MM.1S (cell line): ENCODE results near the gene ADAMTS15.

Experiments used
- DNase-seq: peaks from one replicate; pipeline ENCODE4 v3.0.0-alpha.2; 2015
- H2AFZ ChIP-seq: fragments of 300-600 bp; sonication (generic); 2 replicates; pipeline ENCODE4 v1.6.0; 2016; ENCODE audit warnings: antibody characterized with exemption, low read length
- H3F3A ChIP-seq: fragments of 300-600 bp; sonication (generic); 2 replicates; pipeline ENCODE4 v1.6.1; 2016; ENCODE audit warnings: mild to moderate bottlenecking, antibody characterized with exemption, low read length, moderate library complexity, mixed read lengths; ENCODE audit not compliant: insufficient read depth
- H3K27ac ChIP-seq: fragments of 300-600 bp; sonication (generic); 2 replicates; pipeline ENCODE4 v1.5.1; 2016; ENCODE audit warnings: mild to moderate bottlenecking, low read length
- H3K27me3 ChIP-seq: fragments of 300-600 bp; sonication (generic); replicated peaks from 2 replicates; pipeline ENCODE4 v1.6.0; 2016; ENCODE audit warnings: low read length; ENCODE audit not compliant: insufficient read depth
- H3K36me3 ChIP-seq: fragments of 300-600 bp; sonication (generic); replicated peaks from 2 replicates; pipeline ENCODE4 v1.6.1; 2016; ENCODE audit warnings: mild to moderate bottlenecking, low read length, mixed read lengths; ENCODE audit not compliant: insufficient read depth
- H3K4me1 ChIP-seq: fragments of 300-600 bp; sonication (generic); 2 replicates; pipeline ENCODE4 v1.6.1; 2016; ENCODE audit warnings: low read length, mixed read lengths
- H3K4me2 ChIP-seq: fragments of 300-600 bp; sonication (generic); 2 replicates; pipeline ENCODE4 v1.6.0; 2016; ENCODE audit warnings: low read depth, low read length
- H3K4me3 ChIP-seq: fragments of 300-600 bp; sonication (generic); 2 replicates; pipeline ENCODE4 v1.5.1; 2016; ENCODE audit warnings: low read length, mixed read lengths
- H3K79me2 ChIP-seq: fragments of 300-600 bp; sonication (generic); 2 replicates; pipeline ENCODE4 v1.6.1; 2016; ENCODE audit warnings: mixed run types, low read length, mixed read lengths
- H3K9ac ChIP-seq: fragments of 300-600 bp; sonication (generic); 2 replicates; pipeline ENCODE4 v1.6.1; 2016; ENCODE audit warnings: low read length, mixed read lengths
- H3K9me2 ChIP-seq: fragments of 300-600 bp; sonication (generic); replicated peaks from 2 replicates; pipeline ENCODE4 v1.6.1; 2016; ENCODE audit warnings: mild to moderate bottlenecking, low read length, mixed read lengths; ENCODE audit not compliant: insufficient read depth
- H3K9me3 ChIP-seq: fragments of 300-600 bp; sonication (generic); replicated peaks from 2 replicates; pipeline ENCODE4 v1.6.1; 2016; ENCODE audit warnings: mild to moderate bottlenecking, low read length, mixed read lengths; ENCODE audit not compliant: insufficient read depth
- H4K20me1 ChIP-seq: fragments of 300-600 bp; sonication (generic); 2 replicates; pipeline ENCODE4 v1.6.1; 2016; ENCODE audit warnings: mild to moderate bottlenecking, low read length, moderate library complexity, mixed read lengths; ENCODE audit not compliant: insufficient read depth
- EZH2 ChIP-seq: fragments of 300-600 bp; sonication (generic); optimal IDR thresholded peaks from 2 replicates; pipeline ENCODE3; 2017; ENCODE audit warnings: low read depth, mild to moderate bottlenecking, antibody characterized with exemption, low read length, mixed read lengths
- EZH2phosphoT487 ChIP-seq: fragments of 300-600 bp; sonication (generic); IDR thresholded peaks from 2 replicates; pipeline ENCODE4 v1.6.1; 2018; ENCODE audit warnings: antibody characterized with exemption, low read length
- TF ChIP-seq, protein P1 (sequence below): fragments of 300-600 bp; sonication (generic); IDR thresholded peaks from 2 replicates; pipeline ENCODE4 v1.5.1; 2016; ENCODE audit warnings: antibody characterized with exemption, low read length, mixed read lengths

The ADAMTS15 gene

DNA sequence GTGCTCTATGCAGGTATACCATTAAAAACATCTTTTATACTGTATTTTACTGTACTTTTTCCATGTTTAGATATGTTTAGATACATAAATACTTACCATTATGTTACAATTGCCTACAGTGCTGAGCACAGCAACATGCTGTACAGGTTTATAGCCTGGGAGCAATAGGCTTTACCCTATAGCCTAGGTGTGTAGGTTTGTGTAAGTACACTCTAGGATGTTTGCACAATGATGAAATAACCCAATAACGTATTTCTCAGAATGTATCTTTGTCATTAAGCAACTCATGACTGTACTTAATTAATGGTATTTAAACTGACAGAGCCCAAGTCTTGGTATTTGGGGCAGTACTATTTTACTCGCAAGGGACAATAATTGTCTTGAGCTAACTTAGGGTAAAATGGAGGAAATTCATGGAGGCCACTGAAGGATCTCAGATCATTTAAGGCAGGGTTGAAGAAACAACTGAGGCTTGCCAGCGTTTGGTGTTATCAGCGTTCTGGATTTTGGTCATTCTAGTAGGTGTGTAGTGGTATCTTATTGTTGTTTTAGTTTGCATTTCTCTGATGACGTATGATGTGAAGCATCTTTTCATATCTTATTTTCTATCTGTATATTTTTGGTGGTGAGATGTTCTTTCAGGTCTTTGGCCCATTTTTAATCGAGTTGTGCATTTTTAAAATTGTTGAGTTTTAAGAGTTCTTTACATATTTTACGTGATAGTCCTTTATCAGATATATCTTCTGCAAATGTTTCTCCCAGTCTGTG is 42.4 kb downstream of the ADAMTS15 start:
- Histone ChIP-seq H3K9me3 (no peaks in the 10 kb centered on the region), H3K4me1 (no peaks in the 10 kb centered on the region), H3K4me3 (no peak overlapping the region), H3K27ac (no peak overlapping the region), H3K36me3 (no peaks in the 10 kb centered on the region), H2AFZ (no peak overlapping the region), H3K9ac (no peak overlapping the region), H3K9me2 (no peaks in the 10 kb centered on the region), H4K20me1 (no peaks in the 10 kb centered on the region), H3F3A (no peaks in the 10 kb centered on the region), H3K79me2 (no peaks in the 10 kb centered on the region), H3K27me3 (no peaks in the 10 kb centered on the region), H3K4me2 (no peak overlapping the region)
- TF ChIP-seq, protein P1, sequence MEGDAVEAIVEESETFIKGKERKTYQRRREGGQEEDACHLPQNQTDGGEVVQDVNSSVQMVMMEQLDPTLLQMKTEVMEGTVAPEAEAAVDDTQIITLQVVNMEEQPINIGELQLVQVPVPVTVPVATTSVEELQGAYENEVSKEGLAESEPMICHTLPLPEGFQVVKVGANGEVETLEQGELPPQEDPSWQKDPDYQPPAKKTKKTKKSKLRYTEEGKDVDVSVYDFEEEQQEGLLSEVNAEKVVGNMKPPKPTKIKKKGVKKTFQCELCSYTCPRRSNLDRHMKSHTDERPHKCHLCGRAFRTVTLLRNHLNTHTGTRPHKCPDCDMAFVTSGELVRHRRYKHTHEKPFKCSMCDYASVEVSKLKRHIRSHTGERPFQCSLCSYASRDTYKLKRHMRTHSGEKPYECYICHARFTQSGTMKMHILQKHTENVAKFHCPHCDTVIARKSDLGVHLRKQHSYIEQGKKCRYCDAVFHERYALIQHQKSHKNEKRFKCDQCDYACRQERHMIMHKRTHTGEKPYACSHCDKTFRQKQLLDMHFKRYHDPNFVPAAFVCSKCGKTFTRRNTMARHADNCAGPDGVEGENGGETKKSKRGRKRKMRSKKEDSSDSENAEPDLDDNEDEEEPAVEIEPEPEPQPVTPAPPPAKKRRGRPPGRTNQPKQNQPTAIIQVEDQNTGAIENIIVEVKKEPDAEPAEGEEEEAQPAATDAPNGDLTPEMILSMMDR, result no peak
- TF ChIP-seq EZH2phosphoT487 (no peak), EZH2 (no peak)
- DNase-seq, result no peak

DNA sequence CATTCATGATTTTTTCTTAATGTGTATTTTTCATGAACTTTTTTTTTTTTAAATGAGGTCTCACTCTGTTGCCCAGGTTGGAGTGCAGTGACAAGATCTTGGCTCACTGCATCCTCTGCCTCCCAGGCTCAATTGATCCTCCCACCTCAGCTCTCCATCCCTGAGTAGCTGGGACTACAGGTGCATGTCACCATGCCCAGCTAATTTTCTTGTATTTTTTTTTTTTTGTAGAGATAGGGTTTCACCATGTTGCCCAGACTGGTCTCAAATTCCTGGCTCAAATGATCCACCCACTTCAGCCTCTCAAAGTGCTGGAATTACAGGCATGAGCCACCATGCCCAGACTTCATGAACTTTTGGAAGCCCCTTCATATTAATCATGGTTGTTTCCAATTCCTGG is 49.7 kb downstream of the ADAMTS15 start:
- Histone ChIP-seq H3K4me2 (no peak overlapping the region), H3K79me2 (no peaks in the 10 kb centered on the region), H3K27me3 (no peaks in the 10 kb centered on the region), H3K4me3 (no peak overlapping the region), H3K36me3 (no peaks in the 10 kb centered on the region), H3K9ac (no peak overlapping the region), H3F3A (no peaks in the 10 kb centered on the region), H3K9me3 (no peaks in the 10 kb centered on the region), H3K4me1 (no peaks in the 10 kb centered on the region), H3K9me2 (no peaks in the 10 kb centered on the region), H2AFZ (no peak overlapping the region), H4K20me1 (no peaks in the 10 kb centered on the region), H3K27ac (no peak overlapping the region)
- TF ChIP-seq EZH2phosphoT487 (no peak), EZH2 (no peak)
- TF ChIP-seq, protein P1, result no peak
- no peak for DNase-seq

DNA sequence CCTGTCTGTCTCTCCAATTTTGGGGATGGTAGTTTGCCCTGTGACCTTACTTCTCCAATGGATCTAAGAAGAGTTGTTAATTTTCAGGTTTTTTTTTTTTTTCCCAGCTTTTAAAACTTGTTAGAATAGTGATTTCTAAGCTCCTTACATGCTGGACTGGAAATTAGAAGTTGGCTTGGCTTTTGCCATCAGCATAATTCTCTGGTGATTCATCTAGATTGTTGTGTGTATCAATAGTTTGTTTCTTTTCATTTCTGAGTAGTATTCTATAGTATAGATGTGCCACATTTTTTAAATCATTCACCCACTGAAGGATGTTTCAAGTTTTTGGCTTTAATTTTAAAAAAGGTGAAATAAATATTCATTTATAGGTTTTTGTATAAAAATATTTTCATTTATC is 51.4 kb downstream of the ADAMTS15 start:
- Histone ChIP-seq H3K4me1 (no peaks in the 10 kb centered on the region), H3K9ac (no peak overlapping the region), H3K27me3 (no peaks in the 10 kb centered on the region), H3K36me3 (no peaks in the 10 kb centered on the region), H3K79me2 (no peaks in the 10 kb centered on the region), H3K9me3 (no peaks in the 10 kb centered on the region), H2AFZ (no peak overlapping the region), H3K27ac (no peak overlapping the region), H3K9me2 (no peaks in the 10 kb centered on the region), H4K20me1 (no peaks in the 10 kb centered on the region), H3K4me2 (no peak overlapping the region), H3F3A (no peaks in the 10 kb centered on the region), H3K4me3 (no peak overlapping the region)
- DNase-seq, result no peak
- TF ChIP-seq, protein P1, result no peak
- TF ChIP-seq EZH2, result no peak
- TF ChIP-seq EZH2phosphoT487, result no peak
